ENCODE results near the gene CTDSPL. TPM values are rescaled to one million over a fixed set of nuclear protein-coding genes. Genes with fewer than 3 reads are reported as not detected.

CTDSPL gene
- total RNA-seq, 1 donor, result 34.7 TPM

DNA sequence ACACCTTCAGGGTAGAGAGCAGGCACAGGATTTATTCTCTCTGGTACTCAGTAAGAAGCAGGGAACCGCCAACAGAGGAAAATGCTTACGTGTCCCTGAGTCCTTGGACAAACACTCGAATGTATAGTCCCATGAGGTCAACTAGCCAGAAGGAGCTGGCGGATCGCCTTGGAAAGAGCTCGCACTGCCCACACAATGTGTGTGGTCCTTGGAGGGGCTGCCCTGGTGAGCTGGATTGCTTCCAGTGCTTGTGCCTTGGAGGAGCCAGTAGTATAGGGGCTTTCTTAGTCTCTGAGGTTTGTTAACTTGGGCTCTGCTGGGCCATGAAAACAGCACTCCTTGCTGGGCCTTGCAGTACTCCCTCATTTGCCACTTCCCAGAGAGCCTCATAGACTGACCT is 88.2 kb downstream of the CTDSPL start:
- Histone ChIP-seq H2AFZ (ENCODE audit: low read length) (peak overlapping the region; percentile 37), H3K4me1 (ENCODE audit: insufficient read depth, low read length) (peaks cover 33% of the 10 kb centered on the region)

GRCh38 chr3:37952564-37952963 is 90.9 kb downstream of the CTDSPL start:
- Histone ChIP-seq H3K9me3 (ENCODE audit: low read depth, low read length) (no peaks in the 10 kb centered on the region), H4K20me1 (ENCODE audit: insufficient read depth, low read length) (no peaks in the 10 kb centered on the region), H3K79me2 (ENCODE audit: insufficient read depth, low read length) (no peaks in the 10 kb centered on the region), H3K27me3 (ENCODE audit: insufficient read depth, low read length) (no peaks in the 10 kb centered on the region), H3K36me3 (ENCODE audit: insufficient read depth, low read length) (peaks cover 6% of the 10 kb centered on the region), H2AFZ (ENCODE audit: low read length) (no peak overlapping the region), H3K27ac (ENCODE audit: low read depth, low read length) (no peak overlapping the region), H3K4me1 (ENCODE audit: insufficient read depth, low read length) (peaks cover 13% of the 10 kb centered on the region), H3K4me3 (ENCODE audit: insufficient read depth, low read length) (no peak overlapping the region), H3K4me2 (ENCODE audit: insufficient read depth, low read length) (no peak overlapping the region)
- no peak for DNase-seq (ENCODE audit: insufficient read length, low spot score, missing footprints)
- TF ChIP-seq, protein P1, sequence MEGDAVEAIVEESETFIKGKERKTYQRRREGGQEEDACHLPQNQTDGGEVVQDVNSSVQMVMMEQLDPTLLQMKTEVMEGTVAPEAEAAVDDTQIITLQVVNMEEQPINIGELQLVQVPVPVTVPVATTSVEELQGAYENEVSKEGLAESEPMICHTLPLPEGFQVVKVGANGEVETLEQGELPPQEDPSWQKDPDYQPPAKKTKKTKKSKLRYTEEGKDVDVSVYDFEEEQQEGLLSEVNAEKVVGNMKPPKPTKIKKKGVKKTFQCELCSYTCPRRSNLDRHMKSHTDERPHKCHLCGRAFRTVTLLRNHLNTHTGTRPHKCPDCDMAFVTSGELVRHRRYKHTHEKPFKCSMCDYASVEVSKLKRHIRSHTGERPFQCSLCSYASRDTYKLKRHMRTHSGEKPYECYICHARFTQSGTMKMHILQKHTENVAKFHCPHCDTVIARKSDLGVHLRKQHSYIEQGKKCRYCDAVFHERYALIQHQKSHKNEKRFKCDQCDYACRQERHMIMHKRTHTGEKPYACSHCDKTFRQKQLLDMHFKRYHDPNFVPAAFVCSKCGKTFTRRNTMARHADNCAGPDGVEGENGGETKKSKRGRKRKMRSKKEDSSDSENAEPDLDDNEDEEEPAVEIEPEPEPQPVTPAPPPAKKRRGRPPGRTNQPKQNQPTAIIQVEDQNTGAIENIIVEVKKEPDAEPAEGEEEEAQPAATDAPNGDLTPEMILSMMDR (IDR thresholded peaks at IDR 0.05; ENCODE audit: extremely low read depth, low read depth, low read length), result no peak

More for the DNA sequence above, 88.2 kb downstream of the CTDSPL start:
- peaks cover 6% of the 10 kb centered on the region for H3K79me2 ChIP-seq (ENCODE audit: insufficient read depth, low read length)
- H3K4me2 ChIP-seq (ENCODE audit: insufficient read depth, low read length), result peak overlapping the region; percentile 29
- no peak for DNase-seq (ENCODE audit: insufficient read length, low spot score, missing footprints)
- H3K4me3 ChIP-seq (ENCODE audit: insufficient read depth, low read length), result no peak overlapping the region
- H3K9me3 ChIP-seq (ENCODE audit: low read depth, low read length), result no peaks in the 10 kb centered on the region
- peaks cover 3% of the 10 kb centered on the region for H3K36me3 ChIP-seq (ENCODE audit: insufficient read depth, low read length)
- no peaks in the 10 kb centered on the region for H3K27me3 ChIP-seq (ENCODE audit: insufficient read depth, low read length)
- no peaks in the 10 kb centered on the region for H4K20me1 ChIP-seq (ENCODE audit: insufficient read depth, low read length)
- peak overlapping the region; percentile 33 for H3K27ac ChIP-seq (ENCODE audit: low read depth, low read length)
- TF ChIP-seq, protein P1 (IDR thresholded peaks at IDR 0.05; ENCODE audit: extremely low read depth, low read depth, low read length), result no peak

- Histone ChIP-seq H3K27me3 (ENCODE audit: insufficient read depth, low read length) (no peaks in the 10 kb centered on the region), H3K4me2 (ENCODE audit: insufficient read depth, low read length) (no peak overlapping the region), H3K4me1 (ENCODE audit: insufficient read depth, low read length) (peaks cover 13% of the 10 kb centered on the region), H2AFZ (ENCODE audit: low read length) (no peak overlapping the region), H3K36me3 (ENCODE audit: insufficient read depth, low read length) (peaks cover 6% of the 10 kb centered on the region), H3K4me3 (ENCODE audit: insufficient read depth, low read length) (no peak overlapping the region), H4K20me1 (ENCODE audit: insufficient read depth, low read length) (no peaks in the 10 kb centered on the region), H3K27ac (ENCODE audit: low read depth, low read length) (no peak overlapping the region), H3K9me3 (ENCODE audit: low read depth, low read length) (no peaks in the 10 kb centered on the region), H3K79me2 (ENCODE audit: insufficient read depth, low read length) (no peaks in the 10 kb centered on the region)
- DNase-seq (ENCODE audit: insufficient read length, low spot score, missing footprints), result no peak
- TF ChIP-seq, protein P1 (IDR thresholded peaks at IDR 0.05; ENCODE audit: extremely low read depth, low read depth, low read length), result no peak
These were observed 91.5 kb downstream of the CTDSPL start for GRCh38 chr3:37953226-37953625.

GRCh38 chr3:37953707-37954394 is 92.2 kb downstream of the CTDSPL start:
- Histone ChIP-seq H3K79me2 (ENCODE audit: insufficient read depth, low read length) (no peaks in the 10 kb centered on the region), H3K36me3 (ENCODE audit: insufficient read depth, low read length) (peaks cover 6% of the 10 kb centered on the region), H3K9me3 (ENCODE audit: low read depth, low read length) (no peaks in the 10 kb centered on the region), H3K4me1 (ENCODE audit: insufficient read depth, low read length) (peaks cover 13% of the 10 kb centered on the region), H3K4me2 (ENCODE audit: insufficient read depth, low read length) (no peak overlapping the region), H3K27ac (ENCODE audit: low read depth, low read length) (no peak overlapping the region), H2AFZ (ENCODE audit: low read length) (no peak overlapping the region), H3K27me3 (ENCODE audit: insufficient read depth, low read length) (no peaks in the 10 kb centered on the region), H4K20me1 (ENCODE audit: insufficient read depth, low read length) (no peaks in the 10 kb centered on the region), H3K4me3 (ENCODE audit: insufficient read depth, low read length) (no peak overlapping the region)
- TF ChIP-seq, protein P1 (IDR thresholded peaks at IDR 0.05; ENCODE audit: extremely low read depth, low read depth, low read length), result no peak
- no peak for DNase-seq (ENCODE audit: insufficient read length, low spot score, missing footprints)

Data from osteoblast (primary cell).